ENCODE data around the gene ZNF577. TPM values are rescaled to one million over a fixed set of nuclear protein-coding genes. Genes with fewer than 3 reads are reported as not detected.

The ZNF577 gene
- 10 to 100 TPM; 23.8 to 78.2 TPM for total RNA-seq

DNA sequence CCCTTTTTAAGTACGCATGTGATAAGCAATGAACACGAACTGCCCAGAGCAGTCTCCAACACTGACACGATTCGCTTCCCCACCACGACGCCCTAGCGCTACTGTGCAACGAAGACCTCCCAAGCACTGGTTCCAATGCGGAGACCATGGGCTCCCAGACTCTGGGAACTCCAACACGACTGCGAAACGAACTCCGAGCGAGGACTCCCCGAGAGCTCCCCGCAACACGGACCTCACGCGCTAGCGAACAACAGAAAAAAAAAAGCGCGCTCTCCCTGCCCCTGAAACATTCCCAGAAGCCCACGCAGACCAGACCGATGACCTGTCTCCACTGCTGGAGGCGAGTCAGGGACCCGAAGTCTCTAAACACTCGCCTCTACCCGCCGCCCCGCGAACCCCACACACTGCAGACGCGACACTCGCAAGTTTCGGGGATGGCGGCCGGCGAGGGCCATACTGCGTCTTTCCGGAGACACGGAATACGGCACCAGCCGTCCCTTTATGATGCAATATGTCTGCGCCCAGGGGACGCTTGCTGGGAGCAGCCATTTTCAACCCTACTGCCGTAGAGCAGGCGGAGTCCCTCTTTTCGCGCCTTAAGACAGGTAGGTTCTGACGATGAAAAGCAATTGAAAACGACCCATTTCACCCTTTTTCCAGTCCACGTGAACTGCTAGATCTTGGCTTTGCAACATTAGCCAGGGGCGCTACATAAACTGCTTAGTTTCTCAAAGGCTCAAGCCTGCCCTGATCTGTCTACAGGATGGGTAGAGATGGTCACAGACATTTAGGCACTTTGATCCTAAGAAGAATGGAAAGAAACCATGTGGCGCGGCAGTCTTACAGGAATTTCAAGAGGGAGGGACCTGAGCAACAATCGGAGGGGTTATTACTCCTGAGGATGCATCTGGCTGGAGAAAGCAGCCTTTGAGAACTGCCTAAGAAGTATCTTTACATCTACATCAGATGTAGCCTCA lies at the start of gene ZNF577:
ZNF577 (minus strand) TSS at position 430 of the 977 bp plus-strand sequence. CDS start 7,569 bp downstream, outside the sequence.
- intact Hi-C loops (cut with DNase I) = no loop called here
- Histone ChIP-seq H3K4me1 (replicated peaks) (no peaks in the 10 kb centered on the region), H3K36me3 (peaks cover 17 to 24% of the 10 kb centered on the region in 2 donors), H3K27ac (peak within 1 kb of the TSS; percentile 68 to 75), H3K27me3 (replicated peaks; ENCODE audit: insufficient read depth) (no peaks in the 10 kb centered on the region), H3K9me3 (peaks cover 9% of the 10 kb centered on the region), H3K4me3 (peak within 1 kb of the TSS; percentile 50 to 59)
- DNase-seq (ENCODE audit: low spot score) = peak; percentile 89
- WGBS = 4% methylated on average over 56 of the region's 56 CpGs
- TF ChIP-seq CTCF (IDR thresholded peaks at IDR 0.05) (peak in 1 of 4 experiments; percentile 7), POLR2AphosphoS5 (IDR thresholded peaks at IDR 0.05) (peak; percentile 96), POLR2A (IDR thresholded peaks at IDR 0.05) (peak; percentile 32)

DNA sequence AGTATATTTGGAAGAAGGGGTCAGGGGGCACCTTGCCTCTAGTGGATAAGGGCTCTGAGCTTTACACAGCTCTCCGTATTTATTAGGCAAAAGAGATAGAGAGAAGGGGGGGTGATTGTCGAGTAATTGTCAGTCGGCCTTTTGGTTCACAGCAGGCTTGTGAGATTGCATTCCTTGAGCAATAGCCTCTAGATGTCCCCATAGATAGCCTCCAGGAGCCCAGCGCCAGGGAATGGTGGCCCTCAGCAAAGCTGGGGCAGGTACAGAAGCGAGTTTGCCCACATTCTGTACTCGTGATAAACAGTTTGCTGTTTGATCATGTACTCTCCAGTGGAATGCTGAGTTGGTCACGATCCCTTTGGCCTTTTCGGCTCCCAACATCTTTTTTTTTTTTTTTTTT lies 44.2 kb upstream of the ZNF577 start:
- intact Hi-C loops (cut with DNase I) = no loop called here
- peak; percentile 29 for DNase-seq (ENCODE audit: low spot score)
- Histone ChIP-seq H3K9me3 (no peaks in the 10 kb centered on the region), H3K27me3 (replicated peaks; ENCODE audit: insufficient read depth) (no peaks in the 10 kb centered on the region), H3K4me3 (no peak overlapping the region), H3K36me3 (peaks cover 15% of the 10 kb centered on the region in 2 donors), H3K27ac (peak overlapping the region in 1 of 2 donors; percentile 17), H3K4me1 (replicated peaks) (no peaks in the 10 kb centered on the region)
- TF ChIP-seq POLR2AphosphoS5 (IDR thresholded peaks at IDR 0.05) (peak; percentile 28), POLR2A (IDR thresholded peaks at IDR 0.05) (no peak)
- WGBS = 93% methylated on average over 8 of the region's 8 CpGs

GRCh38 chr19:51927859-51928258 lies 40.1 kb upstream of the ZNF577 start:
- Histone ChIP-seq H3K27me3 (replicated peaks; ENCODE audit: insufficient read depth) (no peaks in the 10 kb centered on the region), H3K4me3 (peak overlapping the region; percentile 56 to 62), H3K4me1 (replicated peaks) (no peaks in the 10 kb centered on the region), H3K36me3 (peaks cover 0 to 6% of the 10 kb centered on the region in 2 donors), H3K9me3 (no peaks in the 10 kb centered on the region), H3K27ac (peak overlapping the region; percentile 90)
- TF ChIP-seq POLR2AphosphoS5 (IDR thresholded peaks at IDR 0.05) = no peak
- TF ChIP-seq CTCF (IDR thresholded peaks at IDR 0.05) = no peak
- no peak for TF ChIP-seq POLR2A (IDR thresholded peaks at IDR 0.05)
- intact Hi-C loops (cut with DNase I) = loop anchor here (2.0 to 5.0 kb wide), 2 partner anchors 23 to 59 kb away; partner anchors contain the start of genes ZNF350 and ZNF649
- no peak for DNase-seq (ENCODE audit: low spot score)
- WGBS = 29% methylated on average over 13 of the region's 13 CpGs

GRCh38 chr19:51926784-51927741 lies 39.3 kb upstream of the ZNF577 start, which contains the start of gene ZNF613:
ZNF613 (plus strand) TSS chr19:51927472; CDS start chr19:51936221, 8,749 bp downstream.
- H3K9me3 ChIP-seq = peaks cover 2% of the 10 kb centered on the region
- under 1% methylated on average over 52 of the region's 52 CpGs for WGBS
- intact Hi-C loops (cut with DNase I) = loop anchor here (2.0 to 5.0 kb wide), 2 partner anchors 22 to 60 kb away; partner anchors contain the start of genes ZNF350 and ZNF649

More at GRCh38 chr19:51926784-51927741, 39.3 kb upstream of the ZNF577 start, which contains the start of gene ZNF613:
- Histone ChIP-seq H3K4me3 (peak within 1 kb of the TSS; percentile 56 to 62), H3K27ac (peak within 1 kb of the TSS; percentile 90), H3K27me3 (replicated peaks; ENCODE audit: insufficient read depth) (no peaks in the 10 kb centered on the region), H3K36me3 (peaks cover 0 to 6% of the 10 kb centered on the region in 2 donors), H3K4me1 (replicated peaks) (no peaks in the 10 kb centered on the region)
- peak; percentile 89 for DNase-seq (ENCODE audit: low spot score)
- peak; percentile 85 for TF ChIP-seq POLR2AphosphoS5 (IDR thresholded peaks at IDR 0.05)
- TF ChIP-seq CTCF (IDR thresholded peaks at IDR 0.05) = peak in 1 of 4 experiments; percentile 54
- TF ChIP-seq POLR2A (IDR thresholded peaks at IDR 0.05) = no peak
